HG03108 (cell line): ENCODE measurements around the gene FGGY.
"Not testable (repeated sequence)": the region's sequence is repeated elsewhere in the genome, so short reads cannot be mapped to it uniquely, and the experiment has no call there.

ENCODE experiments used
- ATAC-seq: cut with Tn5 transposase; IDR thresholded peaks from one replicate; pipeline ENCODE4 v1.9.1; 2021; ENCODE audit warnings: moderate library complexity; ENCODE audit not compliant: unreplicated experiment

Gene FGGY

GRCh38 chr1:59285691-59286090 lies 11.2 kb upstream of the FGGY start:
- no peak for ATAC-seq

GRCh38 chr1:59288046-59288445 lies 8.8 kb upstream of the FGGY start:
- no peak for ATAC-seq

DNA sequence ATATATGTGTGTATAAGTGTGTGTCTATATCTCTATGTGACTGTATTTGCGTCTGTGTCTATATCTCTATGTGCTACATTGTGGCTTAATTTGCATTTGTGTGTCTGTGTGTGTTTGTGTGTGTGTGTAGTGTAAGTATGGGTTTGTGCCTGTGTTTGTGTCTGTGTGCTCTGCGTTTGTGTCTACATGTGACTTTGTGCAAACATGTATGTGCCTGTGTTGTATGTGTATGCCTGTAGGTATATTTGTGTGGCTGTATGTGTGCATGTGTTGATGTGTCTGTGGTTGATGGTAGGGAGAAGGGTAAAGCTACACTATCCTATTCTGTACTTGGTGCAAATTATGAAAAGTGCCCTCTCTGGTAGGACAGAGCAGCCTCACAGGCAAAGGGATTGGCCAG lies 7.3 kb upstream of the FGGY start:
- ATAC-seq, result no peak

- ATAC-seq, result peak; percentile 57
These were observed 6.5 kb upstream of the FGGY start for GRCh38 chr1:59290193-59290949.

DNA sequence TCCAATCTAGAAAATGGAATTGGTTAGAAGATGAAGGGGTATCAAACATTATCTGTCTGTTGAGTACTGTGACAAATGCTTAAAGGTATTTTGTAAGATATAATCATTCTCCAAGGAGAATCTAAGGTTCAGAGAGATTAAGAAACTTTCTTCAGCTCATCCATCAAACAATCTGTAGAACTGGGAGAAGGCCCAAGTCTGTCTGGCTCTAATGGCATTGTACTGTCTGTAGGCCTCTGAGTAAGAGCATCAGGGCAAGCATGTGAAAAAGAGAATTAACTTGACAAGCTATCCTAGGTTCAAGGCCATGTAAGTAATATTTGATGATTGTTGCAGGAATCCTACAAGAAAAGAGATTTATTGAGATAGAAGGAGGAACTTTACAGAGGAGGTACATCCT lies 5.3 kb upstream of the FGGY start:
- no peak for ATAC-seq

DNA sequence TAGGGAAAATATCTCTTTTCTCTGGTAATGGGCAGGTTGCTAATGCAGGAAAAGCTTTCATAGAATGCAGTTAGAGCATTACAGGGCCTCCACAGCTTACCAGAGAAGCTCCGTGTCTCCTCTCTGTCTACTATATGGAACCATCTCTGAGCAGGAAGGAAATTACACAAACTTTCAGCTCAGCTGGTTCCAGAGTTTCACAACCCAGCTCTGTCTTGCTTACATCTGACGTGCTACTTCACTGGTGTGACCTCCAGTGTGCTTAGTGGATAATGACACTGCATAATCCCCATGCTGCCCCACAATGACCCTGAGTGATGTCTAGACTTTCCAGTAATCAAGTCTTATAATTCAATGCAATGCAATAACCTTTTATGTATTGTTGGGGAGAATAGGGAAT lies 4.3 kb upstream of the FGGY start:
- ATAC-seq, result peak; percentile 23

DNA sequence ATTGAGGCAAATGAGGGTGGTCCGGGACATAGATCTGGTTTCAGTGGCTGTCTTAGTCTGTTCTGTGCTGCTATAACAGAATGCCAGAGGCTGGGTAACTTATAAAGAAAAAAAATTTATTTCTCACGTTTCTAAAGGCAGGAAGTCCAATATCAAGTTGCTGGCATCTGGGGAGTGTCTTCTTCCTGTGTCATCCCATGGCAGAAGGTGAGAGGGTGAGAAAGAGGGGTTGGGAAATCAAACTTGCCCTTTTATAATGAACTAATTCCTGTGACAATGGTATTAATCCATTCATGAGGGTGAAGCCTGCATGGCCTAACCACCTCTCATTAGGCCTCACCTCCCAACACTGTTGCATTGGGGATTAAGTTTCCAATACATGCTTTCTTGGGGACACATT lies 3.7 kb upstream of the FGGY start:
- no peak for ATAC-seq

- no peak for ATAC-seq
These were observed 3.0 kb upstream of the FGGY start for GRCh38 chr1:59293849-59294248.

DNA sequence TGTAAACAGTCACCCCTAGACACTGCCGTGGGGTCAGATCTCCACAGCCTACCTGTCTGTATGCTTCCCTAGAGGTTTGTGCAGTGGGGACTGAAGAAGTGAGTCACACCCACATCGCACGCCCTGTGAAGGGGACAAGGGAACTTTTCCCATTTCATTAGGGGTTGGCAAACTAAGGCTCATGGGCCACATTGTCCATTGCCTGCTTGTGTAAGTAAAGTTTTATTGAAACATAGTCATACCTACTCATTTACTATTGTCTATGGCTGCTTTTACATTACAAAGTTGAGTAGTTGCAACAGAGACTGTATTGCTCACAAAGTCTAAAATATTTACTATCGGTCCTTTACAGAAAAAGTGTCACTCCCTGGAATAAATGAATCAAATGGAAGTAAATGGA lies 2.5 kb upstream of the FGGY start:
- ATAC-seq, result no peak

DNA sequence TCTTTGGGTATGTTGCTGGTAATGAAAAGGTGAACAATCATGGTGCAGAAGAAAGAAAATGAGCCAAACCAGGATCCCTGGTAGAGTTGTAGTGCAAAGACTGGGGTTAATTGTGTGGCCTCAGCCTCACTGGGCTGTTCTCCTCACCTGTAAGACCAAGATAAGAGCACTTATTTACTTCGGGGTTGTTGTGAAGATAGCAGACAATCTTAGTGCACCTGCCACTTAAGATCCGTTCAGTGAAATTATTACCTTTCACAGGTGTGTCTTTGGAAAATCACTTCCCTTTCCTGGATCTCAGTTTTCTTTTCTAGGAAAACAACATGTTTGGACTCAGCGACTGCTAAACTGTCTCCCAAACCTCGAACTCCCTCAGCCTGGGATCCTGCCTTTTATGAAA lies 1.3 kb upstream of the FGGY start:
- no peak for ATAC-seq

GRCh38 chr1:59298026-59298583 lies 1.2 kb downstream of the FGGY start:
- no peak for ATAC-seq

DNA sequence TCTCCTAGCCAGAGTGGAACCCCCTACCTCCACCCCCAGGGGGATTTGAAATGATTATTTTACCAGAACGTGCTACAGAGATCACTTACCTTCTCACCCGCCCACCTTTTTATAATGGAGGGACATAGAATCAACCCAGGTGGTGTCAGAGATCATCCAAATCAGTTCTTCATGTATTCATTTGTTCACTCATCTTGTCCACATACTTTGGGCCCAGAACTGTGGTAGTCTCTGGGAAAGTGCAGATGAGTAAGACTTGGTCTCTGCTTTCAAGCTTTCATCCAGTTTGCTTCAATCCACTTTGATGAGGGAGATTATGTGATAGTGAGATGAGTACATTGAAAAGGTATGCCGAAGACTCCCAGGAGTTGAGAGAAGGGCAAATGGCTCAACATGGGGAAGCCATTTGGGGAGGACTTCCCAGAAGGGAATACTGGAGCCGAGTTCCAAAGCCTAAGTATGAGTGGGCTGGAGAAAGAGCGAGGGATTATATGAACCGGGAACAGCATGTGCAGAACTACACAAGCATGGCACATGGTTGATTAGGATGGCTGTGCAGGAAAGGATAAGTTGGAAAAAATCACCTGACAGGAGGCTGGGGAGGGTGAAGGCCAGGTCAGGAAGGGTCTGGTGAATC lies 1.9 kb downstream of the FGGY start:
- ATAC-seq, result no peak

- not testable (repeated sequence) for ATAC-seq
These were observed 2.8 kb downstream of the FGGY start for GRCh38 chr1:59299670-59300069.

DNA sequence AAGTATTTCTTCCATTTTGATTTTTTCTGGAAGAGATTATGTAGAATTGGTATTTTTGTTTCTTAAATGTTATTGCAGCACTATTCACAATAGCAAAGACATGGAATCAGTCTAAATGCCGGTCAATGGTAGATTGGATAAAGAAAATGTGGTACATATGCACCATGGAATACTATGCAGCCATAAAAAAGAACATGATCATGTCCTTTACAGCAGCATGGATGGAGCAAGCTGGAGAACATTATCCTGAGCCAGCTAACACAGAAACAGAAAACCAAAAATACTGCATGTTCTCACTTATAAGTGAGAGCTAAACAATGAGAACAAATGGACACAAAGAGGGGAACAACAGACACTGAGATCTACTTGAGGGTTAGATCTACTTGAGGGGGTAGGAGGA lies 5.4 kb downstream of the FGGY start:
- ATAC-seq, result no peak

DNA sequence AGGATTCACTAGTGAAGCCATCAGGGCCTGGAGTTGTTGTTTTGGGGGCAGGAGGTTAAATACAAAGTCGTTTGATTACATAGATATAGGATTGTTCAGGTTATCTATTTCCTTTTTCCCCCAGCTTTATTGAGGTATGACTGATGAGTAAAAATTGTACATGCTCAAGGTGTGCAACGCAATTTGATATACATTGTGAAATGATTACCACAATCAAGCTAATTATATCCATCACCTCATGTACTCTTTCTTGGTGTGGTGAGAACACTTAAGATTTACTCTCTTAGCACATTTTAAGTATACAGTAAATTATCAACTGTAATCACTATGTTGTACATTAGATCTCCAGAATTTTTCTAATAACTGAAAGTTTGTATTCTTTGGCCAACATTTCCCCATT lies 6.0 kb downstream of the FGGY start:
- ATAC-seq, result no peak

- ATAC-seq, result no peak
These were observed 8.3 kb downstream of the FGGY start for GRCh38 chr1:59305188-59305587.

- ATAC-seq, result no peak
These were observed 10.7 kb downstream of the FGGY start for GRCh38 chr1:59307591-59307990.

- ATAC-seq, result no peak
These were observed 11.9 kb downstream of the FGGY start for GRCh38 chr1:59308839-59309238.

GRCh38 chr1:59309392-59309791 lies 12.5 kb downstream of the FGGY start:
- no peak for ATAC-seq

- ATAC-seq, result no peak
These were observed 13.1 kb downstream of the FGGY start for GRCh38 chr1:59309795-59310548.

DNA sequence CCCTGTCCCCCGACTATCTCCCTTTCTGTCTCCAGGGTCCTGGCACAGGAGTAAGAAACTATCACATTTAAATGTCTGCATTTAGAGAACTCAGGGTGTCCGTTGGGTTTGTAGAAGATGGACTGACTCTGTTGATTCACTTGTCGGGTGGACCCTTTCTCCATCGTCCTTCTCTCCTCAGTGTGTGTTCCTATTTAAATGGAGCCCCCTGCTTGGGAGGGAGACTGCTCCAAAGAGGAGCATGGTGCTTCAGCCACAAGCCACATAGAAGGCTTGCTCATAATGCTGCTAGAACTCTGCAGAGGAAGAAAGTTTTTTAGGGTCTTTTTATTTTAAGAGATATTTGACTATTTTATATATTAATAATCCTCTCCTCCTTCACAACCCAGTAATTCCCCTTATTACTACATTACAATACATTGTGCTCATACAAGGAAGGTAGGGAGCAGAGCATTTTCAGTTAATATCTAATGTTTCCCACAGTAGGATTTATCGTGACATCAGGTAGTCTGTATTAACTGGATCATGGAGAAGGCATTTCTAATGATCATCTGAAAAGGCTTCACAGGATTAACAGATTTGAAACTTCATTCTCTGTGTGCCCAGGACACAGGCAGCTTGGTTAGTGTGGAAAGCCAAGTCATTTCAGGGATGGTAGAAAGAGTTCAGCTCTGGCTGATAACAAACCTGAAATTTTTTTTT lies 13.8 kb downstream of the FGGY start:
- no peak for ATAC-seq
